Measurements from ENCODE around the gene ZDHHC14. TPM values are rescaled to one million over a fixed set of nuclear protein-coding genes. Genes with fewer than 3 reads are reported as not detected.

ZDHHC14 gene
- total and polyA plus RNA-seq, 12 donors, result 7.7 to 31.2 (median 15.2) TPM

GRCh38 chr6:157569543-157569942 lies 188.6 kb downstream of the ZDHHC14 start:
- ATAC-seq, result no peak
- Histone ChIP-seq H3K9me3 (peaks cover 0 to 7% (median 0%) of the 10 kb centered on the region in 11 donors), H3K27ac (no peak overlapping the region), H3K4me1 (peaks cover 0 to 4% (median 0%) of the 10 kb centered on the region in 9 donors), H3K4me3 (no peak overlapping the region), H3K27me3 (no peaks in the 10 kb centered on the region), H3K36me3 (no peaks in the 10 kb centered on the region)
- 71 to 72% methylated on average over 3 of the region's 3 CpGs for WGBS, 2 donors
- no peak for TF ChIP-seq CTCF (IDR thresholded peaks at IDR 0.05)
- no peak for DNase-seq
- intact Hi-C loops (cut with DNase I), result no loop called here

GRCh38 chr6:157570104-157570503 lies 189.1 kb downstream of the ZDHHC14 start:
- intact Hi-C loops (cut with DNase I), result loop anchor here in 1 of 10 donors (10.0 kb wide), 1 partner anchor 255 kb away; no protein-coding TSS in a partner anchor
- WGBS, 2 donors, result 90% methylated on average over 4 of the region's 4 CpGs

GRCh38 chr6:157570752-157571151 lies 189.8 kb downstream of the ZDHHC14 start:
- H3K27me3 ChIP-seq, result no peaks in the 10 kb centered on the region
- no peak for ATAC-seq

More at GRCh38 chr6:157570104-157570503, 189.1 kb downstream of the ZDHHC14 start:
- DNase-seq, result no peak
- ATAC-seq, result no peak
- TF ChIP-seq CTCF (IDR thresholded peaks at IDR 0.05), result no peak
- H3K4me1 ChIP-seq, result peaks cover 0 to 10% (median 0%) of the 10 kb centered on the region in 9 donors
- peaks cover 0 to 7% (median 0%) of the 10 kb centered on the region in 11 donors for H3K9me3 ChIP-seq
- H3K36me3 ChIP-seq, result no peaks in the 10 kb centered on the region
- H3K4me3 ChIP-seq, result no peak overlapping the region
- no peak overlapping the region for H3K27ac ChIP-seq
- no peaks in the 10 kb centered on the region for H3K27me3 ChIP-seq

GRCh38 chr6:157571269-157571668 lies 190.3 kb downstream of the ZDHHC14 start:
- no peaks in the 10 kb centered on the region for H3K36me3 ChIP-seq
- ATAC-seq (no peak), DNase-seq (no peak)
- 64 to 72% methylated on average over 4 of the region's 4 CpGs for WGBS, 2 donors
- intact Hi-C loops (cut with DNase I), result loop anchor here in 1 of 10 donors (10.0 kb wide), 1 partner anchor 256 kb away; no protein-coding TSS in a partner anchor
- H3K9me3 ChIP-seq, result peaks cover 0 to 7% (median 0%) of the 10 kb centered on the region in 11 donors
- H3K27me3 ChIP-seq, result no peaks in the 10 kb centered on the region
- no peak for TF ChIP-seq CTCF (IDR thresholded peaks at IDR 0.05)
- H3K4me1 ChIP-seq, result peaks cover 0 to 18% (median 0%) of the 10 kb centered on the region in 9 donors
- H3K27ac ChIP-seq, result no peak overlapping the region
- H3K4me3 ChIP-seq, result no peak overlapping the region

More at GRCh38 chr6:157570752-157571151, 189.8 kb downstream of the ZDHHC14 start:
- TF ChIP-seq CTCF (IDR thresholded peaks at IDR 0.05), result no peak
- DNase-seq, result no peak
- Histone ChIP-seq H3K9me3 (peaks cover 0 to 7% (median 0%) of the 10 kb centered on the region in 11 donors), H3K27ac (no peak overlapping the region), H3K36me3 (no peaks in the 10 kb centered on the region), H3K4me1 (peaks cover 0 to 16% (median 0%) of the 10 kb centered on the region in 9 donors), H3K4me3 (no peak overlapping the region)
- intact Hi-C loops (cut with DNase I), result loop anchor here in 1 of 10 donors (10.0 kb wide), 1 partner anchor 256 kb away; no protein-coding TSS in a partner anchor

Data from heart right ventricle (tissue), 16 donors.